Left cardiac atrium (tissue), 4 donors: ENCODE results near the gene TP53TG5. TPM values are rescaled to one million over a fixed set of nuclear protein-coding genes. Genes with fewer than 3 reads are reported as not detected.

ENCODE experiments used
- ATAC-seq, 2 donors: fragments of 200-7000 bp; cut with Tn5 transposase; one replicate each; pipeline ENCODE4 v1.9.1; 2020; ENCODE audit warnings: mild to moderate bottlenecking in 2 of 2, moderate library complexity in 2 of 2
- DNase-seq: peaks from one replicate; pipeline ENCODE4 v3.0.0-alpha.2; 2020
- intact Hi-C, 2 donors: fragments of 100-400 bp; cut with DNase I; formaldehyde crosslinking; loops; one replicate each; pipeline versions ENCODE4 v1.14.1 to v1.15.1; 2022 to 2023
- long read RNA-seq: library from polyadenylated mRNA; unstranded; transcript quantifications from one replicate; pipeline ENCODE4 v2.0.0, GENCODE V29; 2021
- total RNA-seq, 2 donors: library from RNA; stranded (reverse); fragmentation: NEBNext Ultra II Directional; extraction: Animal tissue kit (Norgen Biotek cat#: 25700); gene quantifications; one replicate each; pipeline ENCODE4 v1.2.1, GENCODE V29; 2021
- donor health status: DM: no; HTN: yes; CAD: no.
- donor health status: DM: no; HTN: yes; CAD: no; lungs with severe emphysema.
- donor health status: DM: yes; HTN: yes; CAD: no.
- donor health status: Dilated cardiomyopathy.

TP53TG5 gene
- total RNA-seq = 1 to 10 TPM in 1 of 2 donors, under 1 TPM in 1; 0.68 to 2.0 TPM
- long read RNA-seq = 0 reads

- intact Hi-C loops = loop anchor here in 1 of 2 donors (5.0 kb wide), 1 partner anchor 329 kb away; the partner anchor contains the start of gene WFDC10B
- DNase-seq = no peak
- no peak for ATAC-seq
These were observed at the start of gene TP53TG5 for GRCh38 chr20:45378191-45378590. TSS of gene TP53TG5 (minus strand) at chr20:45378325. CDS start at chr20:45378236, 89 bp downstream.

- peak; percentile 58 for DNase-seq
These were observed 49.4 kb upstream of the TP53TG5 start for GRCh38 chr20:45427236-45428149.

GRCh38 chr20:45426320-45427016 lies 48.3 kb upstream of the TP53TG5 start:
- DNase-seq (no peak), ATAC-seq (peak; percentile 45 to 77)
- intact Hi-C loops = no loop called here

More at GRCh38 chr20:45427236-45428149, 49.4 kb upstream of the TP53TG5 start:
- intact Hi-C loops = no loop called here
- ATAC-seq = peak in 1 of 2 donors; percentile 51

GRCh38 chr20:45425561-45425960 lies 47.4 kb upstream of the TP53TG5 start:
- ATAC-seq = no peak
- no peak for DNase-seq
- intact Hi-C loops = no loop called here

- intact Hi-C loops = no loop called here
- DNase-seq (no peak), ATAC-seq (no peak)
These were observed 45.6 kb upstream of the TP53TG5 start for GRCh38 chr20:45423700-45424099.

GRCh38 chr20:45420125-45420524 lies 42.0 kb upstream of the TP53TG5 start:
- intact Hi-C loops = no loop called here
- ATAC-seq (peak in 1 of 2 donors; percentile 6), DNase-seq (no peak)

- ATAC-seq (peak; percentile 38 to 90), DNase-seq (peak; percentile 84)
- intact Hi-C loops = no loop called here
These were observed 41.3 kb upstream of the TP53TG5 start for GRCh38 chr20:45419188-45420091.

- DNase-seq (no peak), ATAC-seq (no peak)
- intact Hi-C loops = no loop called here
These were observed 38.8 kb upstream of the TP53TG5 start for GRCh38 chr20:45416917-45417316.

GRCh38 chr20:45415822-45416637 lies 37.9 kb upstream of the TP53TG5 start, which contains the start of gene PIGT:
TSS of gene PIGT (plus strand) at chr20:45416141. CDS start at chr20:45416157, 16 bp downstream.
- ATAC-seq (peak; percentile 86 to 97), DNase-seq (peak; percentile 91)
- intact Hi-C loops = no loop called here

- intact Hi-C loops = no loop called here
- no peak for DNase-seq
- no peak for ATAC-seq
These were observed 35.4 kb upstream of the TP53TG5 start for GRCh38 chr20:45413479-45413878.

GRCh38 chr20:45412653-45413052 lies 34.5 kb upstream of the TP53TG5 start:
- ATAC-seq (no peak), DNase-seq (no peak)
- intact Hi-C loops = no loop called here

GRCh38 chr20:45410887-45411286 lies 32.8 kb upstream of the TP53TG5 start:
- intact Hi-C loops = no loop called here
- ATAC-seq = no peak
- no peak for DNase-seq

- ATAC-seq = no peak
- no peak for DNase-seq
- intact Hi-C loops = no loop called here
These were observed 31.6 kb upstream of the TP53TG5 start for GRCh38 chr20:45409521-45410272.

- ATAC-seq (no peak), DNase-seq (no peak)
- intact Hi-C loops = no loop called here
These were observed 30.6 kb upstream of the TP53TG5 start for GRCh38 chr20:45408646-45409213.

GRCh38 chr20:45407783-45408645 lies 29.9 kb upstream of the TP53TG5 start, which contains the start of gene DBNDD2:
TSS of gene DBNDD2 (plus strand) at chr20:45408289. CDS start at chr20:45408468, 179 bp downstream.
- DNase-seq = peak; percentile 54
- peak; percentile 18 to 48 for ATAC-seq
- intact Hi-C loops = loop anchor here in 1 of 2 donors (2.0 kb wide), 1 partner anchor 49 kb away; no protein-coding TSS in a partner anchor
